ENCODE data around the gene LRP5.

DNA sequence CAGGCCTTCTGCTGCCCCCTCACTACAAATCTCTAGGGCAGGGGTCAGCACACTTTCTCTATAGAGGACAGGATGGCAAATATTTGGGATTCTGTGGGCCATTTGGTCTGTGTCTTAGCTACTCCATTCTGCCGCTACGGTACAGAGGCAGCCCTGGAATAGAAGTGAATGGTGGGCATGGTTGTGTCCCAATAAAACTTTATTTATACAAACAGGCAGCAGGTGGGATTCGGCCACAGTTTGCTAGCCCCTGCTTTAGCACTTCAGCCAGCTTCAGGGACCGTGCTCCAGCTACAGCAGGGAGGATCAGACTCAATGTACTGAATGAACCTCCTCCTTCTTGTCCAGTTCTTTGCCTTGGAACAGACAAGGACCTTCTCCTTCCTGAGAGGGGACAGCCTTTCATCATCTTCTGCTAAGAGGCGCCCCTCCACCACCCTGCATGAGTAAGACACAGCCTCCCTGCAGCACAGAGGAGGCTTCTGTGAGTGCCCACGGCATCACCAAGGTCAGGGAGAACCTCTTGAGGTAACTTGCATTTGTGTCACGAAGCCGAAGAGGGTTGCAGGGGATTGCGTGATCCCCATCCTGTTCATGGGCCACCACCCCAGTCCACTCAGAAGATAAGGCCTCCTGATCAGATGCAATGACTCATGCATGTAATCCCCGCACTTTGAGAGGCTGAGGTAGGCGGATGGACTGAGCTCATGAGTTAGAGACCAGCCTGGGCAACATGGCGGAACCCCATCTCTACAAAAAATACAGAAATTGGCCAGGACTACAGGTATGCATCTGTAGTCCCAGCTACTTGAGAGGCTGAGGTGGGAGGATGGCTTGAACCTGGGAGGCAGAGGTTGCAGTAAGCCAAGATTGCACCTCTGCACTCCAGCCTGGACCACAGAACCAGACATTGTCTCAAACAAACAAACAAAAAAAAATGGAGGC is 45.2 kb upstream of the LRP5 start:
- no peak for TF ChIP-seq GATA3 (IDR thresholded peaks at IDR 0.05; ENCODE audit: low read depth, low read length)
- no peak for TF ChIP-seq GATA2 (IDR thresholded peaks at IDR 0.05; ENCODE audit: low read depth, low read length)

All from SH-SY5Y (cell line).